Coronary artery (tissue), 2 donors: ENCODE measurements around the gene VPS8.

Experiments
- DNase-seq: peaks from one replicate; pipeline ENCODE4 v3.0.0-alpha.2; 2017; ENCODE audit warnings: low spot score
- H3K27ac ChIP-seq, 2 donors: fragments of 200-600 bp; sonication (generic); one replicate each; pipeline ENCODE4 v1.5.1; 2016 to 2019
- H3K4me3 ChIP-seq: fragments of 200-600 bp; sonication (generic); 2 replicates; pipeline ENCODE4 v1.5.1; 2016; ENCODE audit warnings: mild to moderate bottlenecking, moderate library complexity
- CTCF ChIP-seq: fragments of 200-600 bp; sonication (generic); IDR thresholded peaks from one replicate; pipeline ENCODE4 v1.5.1; 2019; ENCODE audit warnings: antibody characterized with exemption

Gene VPS8

GRCh38 chr3:184796551-184796950, 15.4 kb upstream of the VPS8 start:
- Histone ChIP-seq H3K4me3 (no peak overlapping the region), H3K27ac (no peak overlapping the region)
- no peak for DNase-seq
- no peak for TF ChIP-seq CTCF

GRCh38 chr3:184796954-184797353, 15.0 kb upstream of the VPS8 start:
- no peak for DNase-seq
- Histone ChIP-seq H3K27ac (no peak overlapping the region), H3K4me3 (no peak overlapping the region)
- no peak for TF ChIP-seq CTCF

- DNase-seq = no peak
- Histone ChIP-seq H3K27ac (no peak overlapping the region), H3K4me3 (no peak overlapping the region)
- TF ChIP-seq CTCF = no peak
Observed at GRCh38 chr3:184798120-184798519, 13.8 kb upstream of the VPS8 start.

GRCh38 chr3:184800349-184800930, 11.5 kb upstream of the VPS8 start:
- Histone ChIP-seq H3K4me3 (no peak overlapping the region), H3K27ac (no peak overlapping the region)
- no peak for DNase-seq
- no peak for TF ChIP-seq CTCF

GRCh38 chr3:184801241-184801785, 10.7 kb upstream of the VPS8 start:
- DNase-seq = no peak
- H3K27ac ChIP-seq = no peak overlapping the region
- H3K4me3 ChIP-seq = no peak overlapping the region
- TF ChIP-seq CTCF = no peak

- no peak for DNase-seq
- TF ChIP-seq CTCF = no peak
- no peak overlapping the region for H3K27ac ChIP-seq
- H3K4me3 ChIP-seq = no peak overlapping the region
Observed at GRCh38 chr3:184802150-184802549, 9.8 kb upstream of the VPS8 start.

GRCh38 chr3:184804801-184805200, 7.2 kb upstream of the VPS8 start:
- DNase-seq = no peak
- Histone ChIP-seq H3K4me3 (no peak overlapping the region), H3K27ac (peak overlapping the region in 1 of 2 donors; percentile 4)
- TF ChIP-seq CTCF = no peak
